Neural progenitor cell (in vitro differentiated cells): Measurements from ENCODE around the gene TGFBR3. TPM values are rescaled to one million over a fixed set of nuclear protein-coding genes. Genes with fewer than 3 reads are reported as not detected.

ENCODE experiments used
- DNase-seq: peaks from one replicate; pipeline ENCODE4 v3.0.0-alpha.2; 2016; ENCODE audit warnings: low spot score
- H2AFZ ChIP-seq: fragments of 200-600 bp; sonication (generic); replicated peaks from 2 replicates; pipeline ENCODE4 v1.6.1; 2016; ENCODE audit warnings: antibody characterized with exemption
- H3F3A ChIP-seq: fragments of 200-600 bp; sonication (generic); 2 replicates; pipeline ENCODE4 v1.6.1; 2016; ENCODE audit warnings: antibody characterized with exemption, low read depth
- H3K27ac ChIP-seq: fragments of 200-600 bp; sonication (generic); 2 replicates; pipeline ENCODE4 v1.5.1; 2016; ENCODE audit warnings: mild to moderate bottlenecking
- H3K27me3 ChIP-seq: fragments of 200-600 bp; sonication (generic); 2 replicates; pipeline ENCODE4 v1.6.1; 2016; ENCODE audit warnings: mild to moderate bottlenecking, moderate library complexity
- H3K36me3 ChIP-seq: fragments of 200-600 bp; sonication (generic); 2 replicates; pipeline ENCODE4 v1.5.1; 2016
- H3K4me1 ChIP-seq: fragments of 200-600 bp; sonication (generic); 2 replicates; pipeline ENCODE4 v1.6.1; 2016; ENCODE audit warnings: mixed run types
- H3K4me2 ChIP-seq: fragments of 200-600 bp; sonication (generic); 2 replicates; pipeline ENCODE4 v1.6.1; 2016
- H3K4me3 ChIP-seq: fragments of 200-600 bp; sonication (generic); 2 replicates; pipeline ENCODE4 v1.5.1; 2016
- H3K79me2 ChIP-seq: fragments of 200-600 bp; sonication (generic); 2 replicates; pipeline ENCODE4 v1.6.1; 2016; ENCODE audit warnings: low read depth
- H3K9ac ChIP-seq: fragments of 200-600 bp; sonication (generic); 2 replicates; pipeline ENCODE4 v1.6.1; 2016
- H3K9me3 ChIP-seq: fragments of 200-600 bp; sonication (generic); 2 replicates; pipeline ENCODE4 v1.5.1; 2016; ENCODE audit warnings: low read depth
- H4K20me1 ChIP-seq: fragments of 200-600 bp; sonication (generic); 2 replicates; pipeline ENCODE4 v1.6.1; 2016; ENCODE audit warnings: low read depth
- H3K27ac Mint-ChIP-seq: 3 replicates; pipeline ENCODE4 v1.8.0; 2021; ENCODE audit warnings: mixed read lengths
- H3K27me3 Mint-ChIP-seq: 2 replicates; pipeline ENCODE4 v1.8.0; 2022; ENCODE audit warnings: low read depth, mild to moderate bottlenecking, inconsistent platforms, moderate library complexity, mixed read lengths; ENCODE audit not compliant: insufficient read depth
- H3K36me3 Mint-ChIP-seq: 3 replicates; pipeline ENCODE4 v1.8.0; 2021; ENCODE audit warnings: mixed read lengths
- H3K4me1 Mint-ChIP-seq: 3 replicates; pipeline ENCODE4 v1.8.0; 2021; ENCODE audit warnings: mixed read lengths
- H3K4me3 Mint-ChIP-seq: 3 replicates; pipeline ENCODE4 v1.8.0; 2021; ENCODE audit warnings: mild to moderate bottlenecking, moderate library complexity, mixed read lengths
- H3K9me3 Mint-ChIP-seq: 3 replicates; pipeline ENCODE4 v1.8.0; 2020; ENCODE audit warnings: mixed read lengths
- CTCF ChIP-seq: fragments of 200-600 bp; sonication (generic); IDR thresholded peaks from 2 replicates; pipeline ENCODE4 v1.5.1; 2017; ENCODE audit warnings: antibody characterized with exemption, mild to moderate bottlenecking
- EZH2 ChIP-seq: fragments of 200-600 bp; sonication (generic); IDR thresholded peaks from 2 replicates; pipeline ENCODE4 v1.6.1; 2017; ENCODE audit warnings: antibody characterized with exemption, mild to moderate bottlenecking, moderate library complexity
- EZH2phosphoT487 ChIP-seq: fragments of 200-600 bp; sonication (generic); IDR thresholded peaks from 2 replicates; pipeline ENCODE4 v1.6.1; 2017; ENCODE audit warnings: antibody characterized with exemption
- total RNA-seq: library from RNA; depleted of rRNA; stranded (reverse); fragments of >200 nt; gene quantifications from 2 replicates; pipeline ENCODE4 v1.2.3, GENCODE V29; 2015; ENCODE audit warnings: low replicate concordance

TGFBR3 gene
- total RNA-seq, 1 donor from 2014 or later: 11.8 TPM

DNA sequence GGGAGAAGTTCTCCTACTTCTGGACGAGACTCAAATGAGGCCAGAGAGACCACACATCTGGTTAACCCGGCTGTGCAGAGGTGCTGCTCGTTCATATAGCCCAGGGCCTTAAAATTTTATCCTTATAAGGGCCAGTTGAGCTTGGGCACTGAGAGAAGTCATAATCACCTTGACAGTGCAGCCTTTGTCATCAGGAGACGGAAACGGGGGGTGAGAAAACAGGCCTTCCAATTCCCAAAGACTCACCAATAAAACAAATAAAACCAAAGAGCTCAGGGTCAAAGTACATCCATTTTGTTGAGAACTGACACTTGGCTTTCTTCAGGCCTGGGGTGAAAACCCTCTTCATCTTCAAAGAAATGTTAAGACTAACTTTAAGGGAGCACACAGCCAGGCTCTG lies 167.1 kb downstream of the TGFBR3 start:
- Mint-ChIP-seq H3K9me3 (no peaks in the 10 kb centered on the region), H3K4me1 (no peaks in the 10 kb centered on the region), H3K27me3 (no peaks in the 10 kb centered on the region), H3K27ac (no peak overlapping the region), H3K36me3 (peaks cover 18% of the 10 kb centered on the region), H3K4me3 (no peak overlapping the region)
- H4K20me1 ChIP-seq: no peaks in the 10 kb centered on the region
- no peak overlapping the region for H3K9ac ChIP-seq
- no peaks in the 10 kb centered on the region for H3K4me1 ChIP-seq
- no peaks in the 10 kb centered on the region for H3K9me3 ChIP-seq
- no peaks in the 10 kb centered on the region for H3K27me3 ChIP-seq
- no peak overlapping the region for H2AFZ ChIP-seq
- H3K4me2 ChIP-seq: no peak overlapping the region
- H3K79me2 ChIP-seq: no peaks in the 10 kb centered on the region
- no peaks in the 10 kb centered on the region for H3F3A ChIP-seq
- no peak for DNase-seq
- H3K36me3 ChIP-seq: no peaks in the 10 kb centered on the region
- no peak overlapping the region for H3K27ac ChIP-seq
- H3K4me3 ChIP-seq: no peak overlapping the region
- TF ChIP-seq EZH2phosphoT487 (no peak), CTCF (no peak)

GRCh38 chr1:91718368-91718767 lies 167.6 kb downstream of the TGFBR3 start:
- no peak overlapping the region for H3K9ac ChIP-seq
- H3K4me1 ChIP-seq: peaks cover 4% of the 10 kb centered on the region
- no peak overlapping the region for H3K4me3 ChIP-seq
- Mint-ChIP-seq H3K36me3 (peaks cover 18% of the 10 kb centered on the region), H3K9me3 (no peaks in the 10 kb centered on the region), H3K4me1 (peaks cover 4% of the 10 kb centered on the region), H3K27me3 (no peaks in the 10 kb centered on the region), H3K27ac (no peak overlapping the region), H3K4me3 (no peak overlapping the region)
- no peak overlapping the region for H3K27ac ChIP-seq
- no peaks in the 10 kb centered on the region for H3K9me3 ChIP-seq
- H3K36me3 ChIP-seq: no peaks in the 10 kb centered on the region
- no peaks in the 10 kb centered on the region for H3K27me3 ChIP-seq
- no peak overlapping the region for H3K4me2 ChIP-seq
- no peak overlapping the region for H2AFZ ChIP-seq
- TF ChIP-seq EZH2phosphoT487 (no peak), EZH2 (no peak), CTCF (no peak)
- DNase-seq: no peak
- H3K79me2 ChIP-seq: no peaks in the 10 kb centered on the region
- no peaks in the 10 kb centered on the region for H3F3A ChIP-seq
- no peaks in the 10 kb centered on the region for H4K20me1 ChIP-seq

- peaks cover 8% of the 10 kb centered on the region for H3K4me1 Mint-ChIP-seq
- H3K4me2 ChIP-seq: no peak overlapping the region
Measured at GRCh38 chr1:91717839-91718238, 168.1 kb downstream of the TGFBR3 start.

DNA sequence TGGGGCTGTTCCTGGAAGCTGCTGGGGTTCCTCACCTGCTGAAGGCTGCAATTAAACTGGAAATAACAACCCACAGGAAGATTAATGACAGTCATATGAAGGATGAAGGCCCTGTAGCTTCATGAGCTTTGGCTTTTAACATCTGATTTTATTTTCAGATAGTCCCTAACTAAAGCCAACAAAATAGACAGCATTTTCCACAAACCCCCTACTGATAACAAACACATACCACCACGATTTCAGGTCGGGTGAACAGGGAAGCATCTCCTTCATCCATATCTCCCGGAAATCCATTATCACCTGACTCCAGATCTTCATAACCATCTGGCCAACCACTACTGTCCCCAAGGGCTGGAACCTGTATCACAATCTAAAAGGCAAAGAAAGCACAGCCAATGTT lies 169.6 kb downstream of the TGFBR3 start:
- H3K9me3 Mint-ChIP-seq: no peaks in the 10 kb centered on the region
- peaks cover 18% of the 10 kb centered on the region for H3K36me3 Mint-ChIP-seq
- DNase-seq: no peak

More at GRCh38 chr1:91717839-91718238, 168.1 kb downstream of the TGFBR3 start:
- Histone ChIP-seq H3K27ac (no peak overlapping the region), H4K20me1 (no peaks in the 10 kb centered on the region), H3K79me2 (no peaks in the 10 kb centered on the region), H2AFZ (no peak overlapping the region), H3K27me3 (no peaks in the 10 kb centered on the region), H3K9me3 (no peaks in the 10 kb centered on the region), H3F3A (no peaks in the 10 kb centered on the region), H3K4me1 (peaks cover 8% of the 10 kb centered on the region), H3K4me3 (no peak overlapping the region), H3K9ac (no peak overlapping the region), H3K36me3 (no peaks in the 10 kb centered on the region)
- Mint-ChIP-seq H3K9me3 (no peaks in the 10 kb centered on the region), H3K27ac (no peak overlapping the region), H3K27me3 (no peaks in the 10 kb centered on the region), H3K4me3 (no peak overlapping the region), H3K36me3 (peaks cover 18% of the 10 kb centered on the region)
- TF ChIP-seq EZH2: no peak
- DNase-seq: no peak

More for the DNA sequence above, 169.6 kb downstream of the TGFBR3 start:
- Histone ChIP-seq H3K27ac (no peak overlapping the region), H3K9me3 (no peaks in the 10 kb centered on the region), H3K4me3 (no peak overlapping the region), H4K20me1 (no peaks in the 10 kb centered on the region), H3K79me2 (no peaks in the 10 kb centered on the region), H3K4me1 (peaks cover 8% of the 10 kb centered on the region), H3K4me2 (no peak overlapping the region), H3F3A (no peaks in the 10 kb centered on the region), H3K9ac (no peak overlapping the region), H2AFZ (no peak overlapping the region), H3K27me3 (no peaks in the 10 kb centered on the region), H3K36me3 (no peaks in the 10 kb centered on the region)
- TF ChIP-seq EZH2 (no peak), CTCF (no peak), EZH2phosphoT487 (no peak)
- Mint-ChIP-seq H3K4me1 (peaks cover 10% of the 10 kb centered on the region), H3K27me3 (no peaks in the 10 kb centered on the region), H3K27ac (no peak overlapping the region), H3K4me3 (no peak overlapping the region)
